HG03025 (cell line): ENCODE measurements around the gene CMTM8.
A peak's percentile ranks its signal among the peaks of the same experiment; 100 is the strongest.

Experiments
- ATAC-seq: cut with Tn5 transposase; IDR thresholded peaks from one replicate; pipeline ENCODE4 v1.9.1; 2021; ENCODE audit warnings: mild to moderate bottlenecking, moderate library complexity; ENCODE audit not compliant: unreplicated experiment, low FRiP score

Gene CMTM8

DNA sequence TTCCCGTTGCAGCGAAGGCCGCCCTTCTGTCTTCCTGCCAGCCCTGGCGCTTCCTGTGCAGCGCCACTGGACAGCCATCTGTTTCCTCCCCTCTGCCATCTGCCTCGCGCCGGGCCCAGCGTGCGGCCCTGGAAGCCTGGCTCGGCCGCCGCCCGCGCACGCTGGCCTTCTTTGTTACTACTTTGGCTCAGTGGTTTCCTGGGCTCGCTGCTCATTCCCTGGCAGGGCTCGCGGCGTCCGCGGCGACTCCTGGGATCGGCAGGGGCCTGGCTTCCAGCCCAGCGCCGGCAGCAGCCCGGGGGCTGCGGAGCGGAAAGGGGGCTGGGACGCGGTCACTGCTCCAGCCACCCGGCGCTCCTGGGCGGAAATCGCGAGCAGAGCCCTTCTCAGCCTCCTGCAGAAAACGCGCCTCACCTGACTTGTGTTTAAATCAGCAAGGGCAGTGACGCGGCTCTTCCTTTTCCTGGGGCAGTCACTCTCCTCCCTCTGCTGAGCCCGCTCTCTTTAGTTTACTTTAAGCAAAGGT, 163.1 kb downstream of the CMTM8 start:
- peak; percentile 45 for ATAC-seq

DNA sequence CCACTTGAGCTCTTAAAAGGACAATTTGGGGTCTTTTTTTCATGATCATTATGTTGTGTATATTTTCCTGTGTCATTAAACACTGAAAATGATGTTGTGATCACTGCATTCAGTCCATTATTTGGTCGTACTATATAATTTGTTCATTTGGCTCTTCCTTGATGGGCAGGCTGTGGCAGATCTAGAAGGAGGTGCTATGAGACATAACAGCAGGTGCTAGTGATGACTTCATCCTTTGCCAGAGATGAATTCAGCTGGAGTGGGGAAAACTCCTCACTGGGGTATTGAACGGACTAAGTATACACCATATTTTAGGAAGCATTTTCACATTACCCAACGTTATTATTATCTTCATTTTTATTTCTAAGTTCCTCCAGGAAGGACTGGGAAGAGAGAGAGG, 165.2 kb downstream of the CMTM8 start:
- ATAC-seq, result no peak

GRCh38 chr3:32404714-32405113, 166.2 kb downstream of the CMTM8 start:
- no peak for ATAC-seq

GRCh38 chr3:32405155-32405554, 166.7 kb downstream of the CMTM8 start:
- no peak for ATAC-seq

DNA sequence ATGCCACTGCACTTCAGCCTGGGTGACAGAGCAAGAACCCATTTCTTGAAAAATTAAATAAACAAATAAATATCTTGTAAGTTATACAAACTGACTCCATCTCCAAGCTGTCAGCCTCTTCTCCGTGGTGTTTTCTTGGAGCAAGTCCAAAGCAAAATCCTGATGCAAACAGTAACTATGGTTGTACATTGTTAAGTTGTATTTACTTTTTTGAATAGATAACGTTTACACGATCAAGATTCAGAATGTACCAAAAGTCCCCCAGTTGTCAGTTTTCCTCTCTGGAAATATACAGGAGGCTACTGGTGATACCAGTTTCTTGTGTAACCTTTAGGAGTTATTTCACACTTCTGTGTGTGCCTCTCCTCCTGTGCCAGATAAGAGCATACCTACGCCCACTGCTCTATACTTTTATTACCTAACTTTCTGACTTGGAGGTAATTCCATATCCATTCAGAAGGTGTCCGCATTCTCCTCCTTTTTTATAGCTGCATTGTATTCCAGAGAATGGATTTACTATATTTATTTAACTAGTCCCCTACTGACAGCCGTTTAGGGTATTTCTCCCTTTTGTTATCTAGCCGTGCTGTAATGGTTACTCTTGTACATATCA, 167.3 kb downstream of the CMTM8 start:
- ATAC-seq, result no peak

GRCh38 chr3:32406486-32407408, 168.3 kb downstream of the CMTM8 start:
- ATAC-seq, result no peak

- no peak for ATAC-seq
Measured at GRCh38 chr3:32410367-32411246, 172.1 kb downstream of the CMTM8 start.

- ATAC-seq, result no peak
Measured at GRCh38 chr3:32411442-32411841, 173.0 kb downstream of the CMTM8 start.

DNA sequence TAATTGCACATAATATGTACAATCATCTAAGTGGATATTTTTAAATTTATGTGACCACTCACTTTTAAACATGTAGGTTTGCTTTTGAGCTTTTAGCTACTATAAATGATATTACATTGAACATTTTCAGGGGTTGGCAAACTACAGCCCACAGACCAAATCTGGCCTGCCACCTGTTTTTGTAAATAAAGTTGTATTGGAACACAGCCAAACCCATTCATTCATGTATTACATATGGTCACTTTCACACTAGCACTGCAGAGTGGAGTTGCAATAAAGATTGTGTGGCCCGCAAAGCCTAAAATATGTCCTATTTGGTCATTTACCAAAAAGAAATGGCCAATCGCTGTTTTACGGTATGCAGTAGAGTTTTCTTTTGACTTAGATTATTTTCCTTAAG, 174.4 kb downstream of the CMTM8 start:
- ATAC-seq, result no peak

- no peak for ATAC-seq
Measured at GRCh38 chr3:32413845-32414521, 175.5 kb downstream of the CMTM8 start.

DNA sequence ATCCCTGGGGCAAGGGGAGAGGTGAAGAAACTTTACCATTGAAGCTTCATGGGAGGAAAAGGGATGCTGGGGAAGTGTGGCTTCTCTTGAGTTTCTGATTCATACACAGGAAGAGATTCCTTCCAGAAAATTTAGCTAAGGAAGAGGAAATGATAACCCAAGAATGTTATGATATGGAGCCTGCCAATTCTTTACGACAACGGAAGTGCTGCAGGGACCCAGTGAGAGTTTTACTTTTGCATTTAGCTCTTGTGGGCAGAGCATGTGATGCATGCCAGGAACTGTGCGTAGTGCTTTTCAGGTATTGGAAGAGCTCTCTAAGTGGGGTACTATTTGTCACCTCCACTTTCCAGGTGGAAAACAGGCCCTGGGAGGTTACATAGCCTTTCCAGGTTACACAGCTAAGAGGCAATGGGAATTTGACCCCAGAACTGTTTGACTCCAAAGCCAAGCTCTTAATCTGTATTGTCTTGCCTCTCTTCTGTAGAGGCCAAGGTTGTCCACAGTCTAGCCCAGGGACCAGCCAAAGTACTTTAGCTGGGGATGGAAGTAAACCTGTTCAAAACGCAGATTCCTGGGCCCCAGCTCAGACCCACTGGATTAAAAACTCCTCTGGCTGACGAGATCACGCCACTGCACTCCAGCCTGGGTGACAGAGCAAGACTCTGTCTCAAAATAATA, 176.2 kb downstream of the CMTM8 start:
- no peak for ATAC-seq

DNA sequence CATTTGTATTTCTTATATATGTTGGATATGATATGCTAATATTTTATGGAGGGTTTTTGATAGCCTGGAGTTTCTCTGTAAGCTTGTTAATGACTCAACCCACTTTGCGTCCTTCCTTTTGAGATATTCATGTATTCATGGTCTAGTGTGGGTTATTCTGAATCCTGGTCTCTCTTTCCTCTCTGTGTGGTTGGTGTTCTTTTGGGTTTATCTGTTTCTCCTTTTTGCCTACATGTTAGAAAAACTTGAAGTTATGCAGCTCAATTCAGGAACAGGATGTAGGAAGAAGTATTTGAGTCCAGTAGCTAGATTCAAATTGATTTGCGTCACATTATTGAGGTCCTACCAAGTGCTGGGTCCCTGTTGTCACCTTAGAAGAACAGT, 181.3 kb downstream of the CMTM8 start:
- no peak for ATAC-seq
